Parathyroid adenoma (tissue), 2 donors: ENCODE data around the gene BDKRB2.

Experiments used
- H2AFZ ChIP-seq: fragments of 300-600 bp; sonication (generic); one replicate; pipeline ENCODE4 v1.7.0; 2017; ENCODE audit warnings: antibody characterized with exemption, mild to moderate bottlenecking
- H3K27ac ChIP-seq: fragments of 300-600 bp; sonication (generic); one replicate; pipeline ENCODE4 v1.7.0; 2017
- H3K27me3 ChIP-seq: fragments of 300-600 bp; sonication (generic); one replicate; pipeline ENCODE4 v1.7.0; 2017; ENCODE audit warnings: low read length; ENCODE audit not compliant: control insufficient read depth, insufficient read depth
- H3K36me3 ChIP-seq: fragments of 300-600 bp; sonication (generic); one replicate; pipeline ENCODE4 v1.7.0; 2017; ENCODE audit warnings: low read length; ENCODE audit not compliant: control insufficient read depth, insufficient read depth
- H3K4me1 ChIP-seq: fragments of 300-600 bp; sonication (generic); one replicate; pipeline ENCODE4 v1.7.0; 2017; ENCODE audit warnings: control low read depth
- H3K4me2 ChIP-seq: fragments of 300-600 bp; sonication (generic); one replicate; pipeline ENCODE4 v1.7.0; 2017; ENCODE audit warnings: low read length
- H3K4me3 ChIP-seq: fragments of 300-600 bp; sonication (generic); one replicate; pipeline ENCODE4 v1.7.0; 2017; ENCODE audit warnings: low read depth, low read length
- H3K79me2 ChIP-seq: fragments of 300-600 bp; sonication (generic); one replicate; pipeline ENCODE4 v1.7.0; 2017; ENCODE audit warnings: control low read depth
- H3K9ac ChIP-seq: fragments of 300-600 bp; sonication (generic); one replicate; pipeline ENCODE4 v1.7.0; 2017; ENCODE audit warnings: mild to moderate bottlenecking
- H3K9me3 ChIP-seq: fragments of 300-600 bp; sonication (generic); one replicate; pipeline ENCODE4 v1.7.0; 2017; ENCODE audit warnings: low read length; ENCODE audit not compliant: control insufficient read depth
- TF ChIP-seq, protein P1 (sequence below): fragments of 300-600 bp; sonication (generic); IDR thresholded peaks from one replicate; pipeline ENCODE4 v1.7.0; 2017; ENCODE audit warnings: antibody characterized with exemption, mild to moderate bottlenecking
- donor health status: primary hyperparathyroidism.

BDKRB2 gene

DNA sequence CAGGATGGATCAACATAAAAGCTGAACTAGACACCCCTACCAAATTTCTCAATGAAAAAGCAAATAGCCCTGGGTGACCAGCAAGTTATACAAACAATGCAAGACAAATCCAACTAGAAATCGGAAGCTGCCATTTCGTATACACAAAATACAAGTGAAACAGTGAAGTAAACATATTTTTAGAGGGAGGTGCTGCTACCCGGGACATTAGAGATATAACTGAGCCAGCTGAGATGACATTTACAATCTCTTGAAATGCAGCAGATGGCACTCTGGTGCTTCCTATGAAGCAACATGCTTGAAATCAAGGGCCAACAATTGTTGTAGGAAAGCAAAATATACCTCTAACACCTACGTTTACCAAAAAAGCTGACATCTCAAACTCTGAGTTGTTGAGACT is 76.8 kb downstream of the BDKRB2 start:
- H3K79me2 ChIP-seq, result no peaks in the 10 kb centered on the region
- H3K9ac ChIP-seq, result no peak overlapping the region
- no peaks in the 10 kb centered on the region for H3K36me3 ChIP-seq

DNA sequence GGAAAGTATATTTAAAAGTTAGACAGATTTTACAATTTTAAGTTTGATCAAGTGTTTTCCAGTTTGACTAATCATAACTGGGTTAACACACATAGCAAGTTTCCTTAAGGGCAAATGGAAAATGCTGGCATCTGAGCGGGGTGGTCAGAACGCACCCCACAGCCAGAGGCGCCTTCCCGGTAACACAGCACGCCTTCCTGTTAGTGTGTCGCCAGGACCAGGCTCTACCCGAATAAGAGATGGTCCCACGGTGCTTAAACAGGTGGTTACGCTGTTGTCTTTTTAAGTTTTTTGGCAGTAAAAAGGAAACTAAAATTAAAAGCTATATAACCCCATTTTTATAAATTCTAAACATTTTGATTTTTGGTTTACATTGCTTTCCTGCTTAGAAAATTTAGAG is 79.4 kb downstream of the BDKRB2 start:
- Histone ChIP-seq H3K27ac (no peak overlapping the region), H3K9ac (no peak overlapping the region), H2AFZ (no peak overlapping the region), H3K79me2 (no peaks in the 10 kb centered on the region), H3K36me3 (no peaks in the 10 kb centered on the region), H3K9me3 (no peaks in the 10 kb centered on the region), H3K4me2 (no peak overlapping the region), H3K4me3 (no peak overlapping the region), H3K4me1 (no peaks in the 10 kb centered on the region), H3K27me3 (no peaks in the 10 kb centered on the region)
- TF ChIP-seq, protein P1, sequence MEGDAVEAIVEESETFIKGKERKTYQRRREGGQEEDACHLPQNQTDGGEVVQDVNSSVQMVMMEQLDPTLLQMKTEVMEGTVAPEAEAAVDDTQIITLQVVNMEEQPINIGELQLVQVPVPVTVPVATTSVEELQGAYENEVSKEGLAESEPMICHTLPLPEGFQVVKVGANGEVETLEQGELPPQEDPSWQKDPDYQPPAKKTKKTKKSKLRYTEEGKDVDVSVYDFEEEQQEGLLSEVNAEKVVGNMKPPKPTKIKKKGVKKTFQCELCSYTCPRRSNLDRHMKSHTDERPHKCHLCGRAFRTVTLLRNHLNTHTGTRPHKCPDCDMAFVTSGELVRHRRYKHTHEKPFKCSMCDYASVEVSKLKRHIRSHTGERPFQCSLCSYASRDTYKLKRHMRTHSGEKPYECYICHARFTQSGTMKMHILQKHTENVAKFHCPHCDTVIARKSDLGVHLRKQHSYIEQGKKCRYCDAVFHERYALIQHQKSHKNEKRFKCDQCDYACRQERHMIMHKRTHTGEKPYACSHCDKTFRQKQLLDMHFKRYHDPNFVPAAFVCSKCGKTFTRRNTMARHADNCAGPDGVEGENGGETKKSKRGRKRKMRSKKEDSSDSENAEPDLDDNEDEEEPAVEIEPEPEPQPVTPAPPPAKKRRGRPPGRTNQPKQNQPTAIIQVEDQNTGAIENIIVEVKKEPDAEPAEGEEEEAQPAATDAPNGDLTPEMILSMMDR, result no peak

More for the DNA sequence above, 76.8 kb downstream of the BDKRB2 start:
- TF ChIP-seq, protein P1, result no peak
- Histone ChIP-seq H3K9me3 (no peaks in the 10 kb centered on the region), H3K27me3 (no peaks in the 10 kb centered on the region), H3K4me1 (no peaks in the 10 kb centered on the region), H2AFZ (no peak overlapping the region), H3K4me2 (no peak overlapping the region), H3K27ac (no peak overlapping the region), H3K4me3 (no peak overlapping the region)

DNA sequence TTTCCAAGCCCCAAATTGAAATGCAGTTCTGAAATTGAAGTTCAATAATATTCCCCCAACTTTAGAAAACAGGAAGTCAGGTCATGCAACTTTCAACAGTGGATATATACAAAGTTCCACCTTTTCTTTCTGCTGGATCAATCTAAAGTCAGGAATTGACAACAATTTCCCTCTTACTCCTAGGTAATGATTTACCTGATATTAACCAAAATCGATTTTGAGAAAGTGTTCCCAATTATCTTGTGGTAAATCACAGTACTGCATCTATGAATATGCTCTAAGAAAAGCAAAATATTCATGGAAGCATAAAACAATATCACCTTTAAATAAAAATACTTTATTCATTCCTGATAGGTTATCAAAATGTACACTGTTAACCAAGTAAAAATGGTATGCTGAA is 79.8 kb downstream of the BDKRB2 start:
- H3K4me1 ChIP-seq, result no peaks in the 10 kb centered on the region
- H3K79me2 ChIP-seq, result no peaks in the 10 kb centered on the region
- no peak overlapping the region for H3K27ac ChIP-seq
- no peak overlapping the region for H3K4me2 ChIP-seq
- no peaks in the 10 kb centered on the region for H3K9me3 ChIP-seq
- H3K27me3 ChIP-seq, result no peaks in the 10 kb centered on the region
- H3K36me3 ChIP-seq, result no peaks in the 10 kb centered on the region
- H3K4me3 ChIP-seq, result no peak overlapping the region
- H3K9ac ChIP-seq, result no peak overlapping the region
- TF ChIP-seq, protein P1, result no peak
- no peak overlapping the region for H2AFZ ChIP-seq

DNA sequence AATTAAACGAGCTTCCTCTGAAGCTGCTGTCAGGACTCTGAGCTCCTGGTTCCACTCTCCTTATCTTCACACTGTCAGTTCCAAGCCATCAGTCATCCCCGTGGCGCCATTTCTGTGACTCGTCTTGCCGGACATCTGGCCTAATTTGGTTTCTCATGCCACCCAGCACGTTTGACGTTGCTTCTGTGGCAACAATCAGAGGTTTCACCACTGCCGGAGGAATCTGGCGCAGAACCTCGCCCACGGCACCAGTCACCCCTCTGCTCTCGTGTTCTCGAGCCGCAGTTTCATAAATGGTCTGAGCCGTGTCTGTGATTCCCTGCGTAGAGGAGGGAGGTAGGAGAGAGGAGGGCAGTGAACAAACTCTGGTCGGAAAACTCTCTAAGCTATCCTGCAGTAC is 81.0 kb downstream of the BDKRB2 start:
- H3K27ac ChIP-seq, result no peak overlapping the region
- no peaks in the 10 kb centered on the region for H3K36me3 ChIP-seq

DNA sequence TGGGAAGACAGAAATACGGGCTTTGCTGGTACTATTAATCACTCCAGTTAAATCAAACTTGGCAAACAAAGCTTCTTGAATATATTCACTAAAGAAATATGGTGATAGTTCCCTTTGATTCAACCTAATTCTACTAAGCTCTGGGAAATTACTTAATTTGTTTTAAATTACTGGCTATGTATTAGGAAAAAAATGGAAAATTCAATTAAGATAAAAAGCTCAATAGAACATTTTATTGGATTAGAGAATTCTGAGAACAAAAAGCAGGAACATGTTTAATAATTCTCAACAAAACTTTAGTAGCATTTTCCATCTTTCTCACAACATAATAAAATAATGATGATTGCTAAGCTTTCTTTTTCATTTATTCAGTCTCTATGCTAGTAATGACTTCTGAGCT is 81.6 kb downstream of the BDKRB2 start:
- Histone ChIP-seq H3K4me3 (no peak overlapping the region), H3K9ac (no peak overlapping the region), H3K27ac (no peak overlapping the region), H3K4me2 (no peak overlapping the region), H2AFZ (no peak overlapping the region), H3K27me3 (no peaks in the 10 kb centered on the region), H3K9me3 (no peaks in the 10 kb centered on the region), H3K4me1 (no peaks in the 10 kb centered on the region), H3K36me3 (no peaks in the 10 kb centered on the region), H3K79me2 (no peaks in the 10 kb centered on the region)
- TF ChIP-seq, protein P1, result no peak

More for the DNA sequence above, 81.0 kb downstream of the BDKRB2 start:
- H3K4me3 ChIP-seq, result no peak overlapping the region
- no peaks in the 10 kb centered on the region for H3K79me2 ChIP-seq
- no peak overlapping the region for H3K9ac ChIP-seq
- H3K4me1 ChIP-seq, result no peaks in the 10 kb centered on the region
- H3K9me3 ChIP-seq, result no peaks in the 10 kb centered on the region
- H2AFZ ChIP-seq, result no peak overlapping the region
- H3K27me3 ChIP-seq, result no peaks in the 10 kb centered on the region
- no peak overlapping the region for H3K4me2 ChIP-seq
- TF ChIP-seq, protein P1, result no peak
